IMR-90 (cell line): Measurements from ENCODE around the gene CARS2. TPM values are rescaled to one million over a fixed set of nuclear protein-coding genes. Genes with fewer than 3 reads are reported as not detected.

Source experiments
- ATAC-seq: fragments of 200-7000 bp; cut with Tn5 transposase; 2 replicates; pipeline ENCODE4 v1.9.1; 2020; ENCODE audit warnings: low read depth, mild to moderate bottlenecking, moderate library complexity
- BruUV-seq: library from RNA; stranded (reverse); fragments of 400-500 nt; replicated peaks from 2 replicates; lab custom pipeline; 2021; lab: Mats Ljungman, UMichigan
- CTCF ChIA-PET: fragments of 300-600 bp; formaldehyde crosslinking; extraction: SDS; loops from one replicate; lab custom pipeline; 2021; ENCODE audit warnings: antibody characterized with exemption; lab: Yijun Ruan, JAX
- POLR2A ChIA-PET: fragments of 300-600 bp; sonication (Branson Sonifier 250); formaldehyde crosslinking; loops from one replicate; lab custom pipeline; 2022; ENCODE audit warnings: antibody characterized with exemption; ENCODE audit not compliant: unreplicated experiment; lab: Charles Lee
- DNase-seq: peaks from one replicate; pipeline ENCODE4 v3.0.0; 2013
- H2AFZ ChIP-seq: replicated peaks from 2 replicates; pipeline ENCODE3; 2013; ENCODE audit warnings: low read length, mild to moderate bottlenecking; ENCODE audit not compliant: poor library complexity
- H2AK5ac ChIP-seq: 2 replicates; pipeline ENCODE4 v1.6.1; 2013; ENCODE audit warnings: low read depth, low read length, inconsistent platforms
- H2AK9ac ChIP-seq: replicated peaks from 2 replicates; pipeline ENCODE3; 2013; ENCODE audit warnings: mild to moderate bottlenecking, low read depth, low read length, moderate library complexity; ENCODE audit not compliant: poor library complexity
- H2BK120ac ChIP-seq: 2 replicates; pipeline ENCODE4 v1.6.1; 2013; ENCODE audit warnings: low read depth, low read length, inconsistent platforms
- H2BK15ac ChIP-seq: 3 replicates; pipeline ENCODE4 v1.6.1; 2013; ENCODE audit warnings: low read depth, low read length, inconsistent platforms
- H2BK20ac ChIP-seq: 2 replicates; pipeline ENCODE4 v1.6.1; 2013; ENCODE audit warnings: low read depth, mild to moderate bottlenecking, inconsistent platforms, low read length, moderate library complexity
- H2BK5ac ChIP-seq: 2 replicates; pipeline ENCODE4 v1.6.1; 2013; ENCODE audit warnings: mild to moderate bottlenecking, low read depth, low read length, inconsistent platforms; ENCODE audit not compliant: poor library complexity, severe bottlenecking
- H3K14ac ChIP-seq: replicated peaks from 2 replicates; pipeline ENCODE4 v1.6.1; 2013; ENCODE audit warnings: low read depth, low read length, inconsistent platforms
- H3K18ac ChIP-seq: 2 replicates; pipeline ENCODE4 v1.6.1; 2013; ENCODE audit warnings: low read depth, low read length, control low read depth
- H3K23ac ChIP-seq: 2 replicates; pipeline ENCODE4 v1.6.1; 2013; ENCODE audit warnings: low read depth, low read length, inconsistent platforms
- H3K27ac ChIP-seq: 2 replicates; pipeline ENCODE4 v1.5.1; 2013; ENCODE audit warnings: mild to moderate bottlenecking, control low read depth, low read length; ENCODE audit not compliant: insufficient read depth
- H3K27me3 ChIP-seq: 2 replicates; pipeline ENCODE4 v1.6.1; 2013; ENCODE audit warnings: low read length; ENCODE audit not compliant: control insufficient read depth, insufficient read depth
- H3K36me3 ChIP-seq: 2 replicates; pipeline ENCODE4 v1.6.1; 2013; ENCODE audit warnings: low read length, mixed read lengths; ENCODE audit not compliant: control insufficient read depth, insufficient read depth
- H3K4ac ChIP-seq: 2 replicates; pipeline ENCODE4 v1.6.1; 2013; ENCODE audit warnings: low read depth, low read length, inconsistent platforms
- H3K4me1 ChIP-seq: 2 replicates; pipeline ENCODE4 v1.6.1; 2013; ENCODE audit warnings: low read length, mixed read lengths; ENCODE audit not compliant: control insufficient read depth, insufficient read depth
- H3K4me2 ChIP-seq: 2 replicates; pipeline ENCODE4 v1.6.1; 2013; ENCODE audit warnings: low read depth, mild to moderate bottlenecking, control low read depth, low read length, moderate library complexity
- H3K4me3 ChIP-seq: 2 replicates; pipeline ENCODE4 v1.5.1; 2013; ENCODE audit warnings: low read depth, mild to moderate bottlenecking, control low read depth, low read length, moderate library complexity; ENCODE audit not compliant: insufficient read depth
- H3K56ac ChIP-seq: 2 replicates; pipeline ENCODE4 v1.6.1; 2013; ENCODE audit warnings: low read length, inconsistent platforms; ENCODE audit not compliant: insufficient read depth; ENCODE audit errors: extremely low read depth
- H3K79me1 ChIP-seq, 2 experiments: 2 replicates each; pipeline ENCODE4 v1.6.1; 2013; ENCODE audit warnings: low read length in 2 of 2, inconsistent platforms in 1 of 2, low read depth in 1 of 2
- H3K9ac ChIP-seq: 2 replicates; pipeline ENCODE4 v1.6.1; 2013; ENCODE audit warnings: low read depth, low read length, control low read depth
- H3K9me1 ChIP-seq: 2 replicates; pipeline ENCODE4 v1.6.1; 2013; ENCODE audit warnings: low read length, inconsistent platforms; ENCODE audit not compliant: insufficient read depth
- H3K9me3 ChIP-seq: 2 replicates; pipeline ENCODE4 v1.6.1; 2013; ENCODE audit warnings: low read length; ENCODE audit not compliant: control insufficient read depth, insufficient read depth
- H4K20me1 ChIP-seq: 2 replicates; pipeline ENCODE4 v1.6.1; 2013; ENCODE audit warnings: low read length, inconsistent platforms; ENCODE audit not compliant: insufficient read depth
- H4K5ac ChIP-seq: 2 replicates; pipeline ENCODE4 v1.6.1; 2013; ENCODE audit warnings: mild to moderate bottlenecking, low read depth, low read length, control low read depth
- H4K8ac ChIP-seq, 2 experiments: 2 replicates each; pipeline ENCODE4 v1.6.1; 2013; ENCODE audit warnings: low read depth in 2 of 2, low read length in 2 of 2, control low read depth in 1 of 2, inconsistent platforms in 1 of 2
- H4K91ac ChIP-seq: 2 replicates; pipeline ENCODE4 v1.6.1; 2013; ENCODE audit warnings: low read depth, low read length, inconsistent platforms; ENCODE audit not compliant: insufficient read depth
- CHD1 ChIP-seq: IDR thresholded peaks from 2 replicates; pipeline ENCODE4 v1.6.1; 2012; ENCODE audit warnings: low read depth, low read length, improper control_type of control experiment
- FOS ChIP-seq: fragments of 150-350 bp; IDR thresholded peaks from 2 replicates; pipeline ENCODE4 v1.6.1; 2016; ENCODE audit warnings: low read depth, low read length
- MXI1 ChIP-seq: IDR thresholded peaks from 2 replicates; pipeline ENCODE4 v1.6.1; 2012; ENCODE audit warnings: low read depth, mild to moderate bottlenecking, low read length, moderate library complexity, borderline replicate concordance
- POLR2A ChIP-seq: IDR thresholded peaks from 2 replicates; pipeline ENCODE4 v1.6.1; 2012; ENCODE audit warnings: mild to moderate bottlenecking, low read depth, low read length
- RCOR1 ChIP-seq: IDR thresholded peaks from 2 replicates; pipeline ENCODE4 v1.6.1; 2012; ENCODE audit warnings: mild to moderate bottlenecking, low read length, improper control_type of control experiment; ENCODE audit not compliant: insufficient replicate concordance
- WGBS, 2 experiments: methylation state at CpG; one replicate each; pipeline versions ENCODE4 v1.1.5 to v1.1.7; 2013; ENCODE audit warnings: missing lambda C conversion rate in 2 of 2; ENCODE audit not compliant: insufficient read length in 1 of 2; ENCODE audit errors: extremely low coverage in 2 of 2; 5-methylcytosine and 5-hydroxymethylcytosine counted together
- dilution Hi-C: fragments of 300-500 bp; cut with HindIII; formaldehyde crosslinking; loops from one replicate; pipeline ENCODE4 v1.14.3; 2018; ENCODE audit warnings: low sequenced_read_pairs; ENCODE audit not compliant: unreplicated experiment
- in situ Hi-C: fragments of 300-500 bp; cut with MboI; formaldehyde crosslinking; loops from 3 replicates; pipeline ENCODE4 v1.14.3; 2019; ENCODE audit warnings: low sequenced_read_pairs, inconsistent platforms, mixed read lengths
- intact Hi-C: fragments of 100-400 bp; cut with micrococcal nuclease; formaldehyde crosslinking; loops from 2 replicates; pipeline ENCODE4 v1.10.0; 2022
- polyA plus RNA-seq, 3 experiments: library from polyadenylated mRNA; depleted of rRNA; stranded (reverse); fragments of >200 nt; gene quantifications; 2 replicates each; pipeline ENCODE4 v1.2.3, GENCODE V29; 2012; ENCODE audit warnings: low replicate concordance in 1 of 3
- total RNA-seq: library from RNA; depleted of rRNA; stranded (reverse); fragments of >200 nt; gene quantifications from 2 replicates; pipeline ENCODE4 v1.2.3, GENCODE V29; 2012
- TF ChIP-seq, protein P1 (sequence below): conservative IDR thresholded peaks from 2 replicates; pipeline ENCODE4 v1.5.1; 2012; ENCODE audit warnings: mild to moderate bottlenecking, low read depth, low read length, improper control_type of control experiment
- TF ChIP-seq, protein P2 (sequence below): fragments of 150-350 bp; IDR thresholded peaks from 2 replicates; pipeline ENCODE4 v1.6.1; 2017; ENCODE audit warnings: mild to moderate bottlenecking, antibody characterized with exemption, low read length, low read depth

CARS2 gene
- total and polyA plus RNA-seq, 2 of the 4 experiments (the other 2 are of a cell fraction) = 76.2 to 76.4 TPM

DNA sequence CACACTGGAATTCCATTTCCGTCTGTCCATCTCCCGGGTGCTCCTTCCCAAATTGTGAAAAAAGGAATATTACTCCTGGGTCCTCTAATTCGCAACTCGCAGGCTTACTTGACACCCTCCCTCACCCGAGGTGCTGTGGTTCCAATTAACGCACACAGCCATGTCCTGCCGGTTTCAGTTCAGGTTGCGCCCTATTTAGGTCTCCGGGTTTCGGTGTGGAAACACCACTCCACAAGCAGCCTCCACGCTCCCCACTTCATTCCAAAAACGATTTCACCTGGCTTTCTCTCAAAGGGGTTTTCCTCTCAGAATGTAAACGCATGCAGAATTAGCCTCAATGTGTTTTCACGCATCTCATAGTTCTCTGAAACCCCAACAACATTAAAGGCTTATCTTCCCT lies 52.6 kb downstream of the CARS2 start:
- WGBS, 2 experiments = 97% methylated on average over 8 of the region's 14 CpGs; no CpG with 5 or more reads in 1 of the 2 experiments
- CTCF ChIA-PET = no interaction called here

More for the DNA sequence above, 52.6 kb downstream of the CARS2 start:
- Histone ChIP-seq H3K9me3 (no peaks in the 10 kb centered on the region; the same call in 1 of the 2 replicates), H4K20me1 (no peaks in the 10 kb centered on the region), H3K4me1 (no peaks in the 10 kb centered on the region), H4K8ac (no peak overlapping the region), H2BK5ac (no peak overlapping the region), H2AFZ (no peak overlapping the region), H2BK15ac (no peak overlapping the region), H3K79me1 (peaks cover 10 to 22% of the 10 kb centered on the region in 2 experiments), H3K9me1 (peaks cover 2% of the 10 kb centered on the region; the same call in 1 of the 2 replicates), H3K18ac (no peak overlapping the region), H3K27me3 (no peaks in the 10 kb centered on the region), H3K27ac (no peak overlapping the region), H2AK5ac (no peak overlapping the region), H3K23ac (no peak overlapping the region), H3K9ac (no peak overlapping the region), H4K91ac (no peak overlapping the region), H4K5ac (no peak overlapping the region), H2BK120ac (no peak overlapping the region), H2AK9ac (no peak overlapping the region), H3K36me3 (peaks cover 27% of the 10 kb centered on the region), H2BK20ac (no peak overlapping the region), H3K4ac (no peak overlapping the region), H3K4me3 (no peak overlapping the region), H3K4me2 (no peak overlapping the region), H3K14ac (no peak overlapping the region), H3K56ac (no peak overlapping the region)
- ATAC-seq = no peak
- in situ Hi-C loops = no loop called here
- dilution Hi-C loops = no loop called here
- TF ChIP-seq MXI1 = no peak
- TF ChIP-seq, protein P1, sequence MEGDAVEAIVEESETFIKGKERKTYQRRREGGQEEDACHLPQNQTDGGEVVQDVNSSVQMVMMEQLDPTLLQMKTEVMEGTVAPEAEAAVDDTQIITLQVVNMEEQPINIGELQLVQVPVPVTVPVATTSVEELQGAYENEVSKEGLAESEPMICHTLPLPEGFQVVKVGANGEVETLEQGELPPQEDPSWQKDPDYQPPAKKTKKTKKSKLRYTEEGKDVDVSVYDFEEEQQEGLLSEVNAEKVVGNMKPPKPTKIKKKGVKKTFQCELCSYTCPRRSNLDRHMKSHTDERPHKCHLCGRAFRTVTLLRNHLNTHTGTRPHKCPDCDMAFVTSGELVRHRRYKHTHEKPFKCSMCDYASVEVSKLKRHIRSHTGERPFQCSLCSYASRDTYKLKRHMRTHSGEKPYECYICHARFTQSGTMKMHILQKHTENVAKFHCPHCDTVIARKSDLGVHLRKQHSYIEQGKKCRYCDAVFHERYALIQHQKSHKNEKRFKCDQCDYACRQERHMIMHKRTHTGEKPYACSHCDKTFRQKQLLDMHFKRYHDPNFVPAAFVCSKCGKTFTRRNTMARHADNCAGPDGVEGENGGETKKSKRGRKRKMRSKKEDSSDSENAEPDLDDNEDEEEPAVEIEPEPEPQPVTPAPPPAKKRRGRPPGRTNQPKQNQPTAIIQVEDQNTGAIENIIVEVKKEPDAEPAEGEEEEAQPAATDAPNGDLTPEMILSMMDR = no peak
- TF ChIP-seq, protein P2, sequence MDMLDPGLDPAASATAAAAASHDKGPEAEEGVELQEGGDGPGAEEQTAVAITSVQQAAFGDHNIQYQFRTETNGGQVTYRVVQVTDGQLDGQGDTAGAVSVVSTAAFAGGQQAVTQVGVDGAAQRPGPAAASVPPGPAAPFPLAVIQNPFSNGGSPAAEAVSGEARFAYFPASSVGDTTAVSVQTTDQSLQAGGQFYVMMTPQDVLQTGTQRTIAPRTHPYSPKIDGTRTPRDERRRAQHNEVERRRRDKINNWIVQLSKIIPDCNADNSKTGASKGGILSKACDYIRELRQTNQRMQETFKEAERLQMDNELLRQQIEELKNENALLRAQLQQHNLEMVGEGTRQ = no peak
- no peak for TF ChIP-seq CHD1
- no peak for TF ChIP-seq POLR2A
- no peak for TF ChIP-seq FOS
- no peak for TF ChIP-seq RCOR1
- intact Hi-C loops = no loop called here
- no TSS peak for BruUV-seq
- no peak for DNase-seq
- POLR2A ChIA-PET = no interaction called here
